ENCODE results near the gene PAK4. TPM values are rescaled to one million over a fixed set of nuclear protein-coding genes. Genes with fewer than 3 reads are reported as not detected.
A peak's percentile ranks its signal among the peaks of the same experiment; 100 is the strongest.

The PAK4 gene
- total and polyA plus RNA-seq, 8 donors = 19.4 to 38.4 (median 29.4) TPM

GRCh38 chr19:39195755-39196154, 70.2 kb downstream of the PAK4 start:
- WGBS, 2 donors = 20% methylated on average over 5 to 9 of the region's 9 CpGs
- H3K27ac ChIP-seq = peak overlapping the region; percentile 38 to 60 (median 54)
- DNase-seq (peak in 3 of 6 donors; percentile 43 to 72 (median 49)), FAIRE-seq (no peak), ATAC-seq (peak in 2 of 4 donors; percentile 7 to 25)
- H3K36me3 ChIP-seq = no peaks in the 10 kb centered on the region
- intact Hi-C loops (cut with DNase I) = no loop called here
- peaks cover 7 to 24% (median 10%) of the 10 kb centered on the region in 3 donors for H3K4me1 ChIP-seq
- no peak overlapping the region for H3K4me3 ChIP-seq
- H3K27me3 ChIP-seq = no peaks in the 10 kb centered on the region
- TF ChIP-seq CTCF (IDR thresholded peaks at IDR 0.05) = no peak
- no peaks in the 10 kb centered on the region for H3K9me3 ChIP-seq

- peaks cover 7 to 24% (median 10%) of the 10 kb centered on the region in 3 donors for H3K4me1 ChIP-seq
- no peaks in the 10 kb centered on the region for H3K36me3 ChIP-seq
- FAIRE-seq (no peak), DNase-seq (peak in 2 of 6 donors; percentile 33 to 62), ATAC-seq (no peak)
- no peak for TF ChIP-seq CTCF (IDR thresholded peaks at IDR 0.05)
- peak overlapping the region in 3 of 4 donors; percentile 50 to 60 (median 58) for H3K27ac ChIP-seq
- no peaks in the 10 kb centered on the region for H3K9me3 ChIP-seq
- intact Hi-C loops (cut with DNase I) = no loop called here
- no peaks in the 10 kb centered on the region for H3K27me3 ChIP-seq
- H3K4me3 ChIP-seq = no peak overlapping the region
- WGBS, 2 donors = 12 to 16% methylated on average over 7 of the region's 7 CpGs
Observed at GRCh38 chr19:39196320-39196719, 70.7 kb downstream of the PAK4 start.

GRCh38 chr19:39196860-39197562, 71.4 kb downstream of the PAK4 start, which contains the start of gene NCCRP1:
NCCRP1 (plus strand) TSS chr19:39196964; CDS start chr19:39196983, 19 bp downstream.
- whole genome bisulfite sequencing, 2 donors = 5 to 6% methylated on average over 47 to 51 of the region's 51 CpGs
- no peak for FAIRE-seq
- no peak for ATAC-seq
- Histone ChIP-seq H3K27me3 (no peaks in the 10 kb centered on the region), H3K9me3 (no peaks in the 10 kb centered on the region), H3K4me1 (peaks cover 7 to 24% (median 10%) of the 10 kb centered on the region in 3 donors), H3K4me3 (peak within 1 kb of the TSS in 1 of 4 donors; percentile 32), H3K36me3 (no peaks in the 10 kb centered on the region), H3K27ac (peak within 1 kb of the TSS; percentile 38 to 60 (median 54))
- no peak for TF ChIP-seq CTCF (IDR thresholded peaks at IDR 0.05)
- DNase-seq = peak; percentile 48 to 83 (median 66)
- intact Hi-C loops (cut with DNase I) = no loop called here

GRCh38 chr19:39197808-39198207, 72.2 kb downstream of the PAK4 start:
- no peak for FAIRE-seq

More at GRCh38 chr19:39197808-39198207, 72.2 kb downstream of the PAK4 start:
- intact Hi-C loops (cut with DNase I) = no loop called here
- no peak for TF ChIP-seq CTCF (IDR thresholded peaks at IDR 0.05)
- Histone ChIP-seq H3K27ac (peak overlapping the region in 3 of 4 donors; percentile 61 to 89 (median 62)), H3K4me3 (no peak overlapping the region), H3K9me3 (no peaks in the 10 kb centered on the region), H3K4me1 (peaks cover 7 to 24% (median 10%) of the 10 kb centered on the region in 3 donors), H3K27me3 (no peaks in the 10 kb centered on the region), H3K36me3 (no peaks in the 10 kb centered on the region)
- 19 to 24% methylated on average over 5 of the region's 5 CpGs for WGBS, 2 donors
- no peak for ATAC-seq
- peak in 5 of 6 donors; percentile 48 to 75 (median 59) for DNase-seq
